A549 treated with Mapracorat at 1 μM for 4 hours (cell line): ENCODE data around the gene JAK1. TPM values are rescaled to one million over a fixed set of nuclear protein-coding genes. Genes with fewer than 3 reads are reported as not detected.

Experiments
- total RNA-seq: library from RNA; stranded (reverse); fragments of 200-300 nt; extraction: Qiagen RNA extraction; gene quantifications from 5 replicates; pipeline ENCODE4 v1.2.3, GENCODE V29; 2022

The JAK1 gene
- 153 to 191 TPM (median 177 TPM) in 5 replicates for total RNA-seq

GRCh38 chr1:64966158-64966971 is at the start of gene JAK1:
Gene JAK1 (minus strand): TSS chr1:64966549. CDS start chr1:64886264, 80,285 bp downstream.

Other genes with a start within 250 kb of the JAK1 start
- gene RAVER2, start 221.5 kb downstream of the JAK1 start, total RNA-seq: 3.9 to 5.3 TPM (median 4.7 TPM) in 5 replicates
- 25.3 to 33.0 TPM (median 28.0 TPM) in 5 replicates for gene AK4, start 181.7 kb upstream of the JAK1 start, total RNA-seq